Keratinocyte (primary cell): Measurements from ENCODE around the gene ERG. TPM values are rescaled to one million over a fixed set of nuclear protein-coding genes. Genes with fewer than 3 reads are reported as not detected.
A peak's percentile ranks its signal among the peaks of the same experiment; 100 is the strongest.

Experiments
- DNase-seq: peaks from one replicate; pipeline ENCODE4 v3.0.0-alpha.2; 2011; ENCODE audit warnings: low read depth, missing footprints, low spot score
- FAIRE-seq: peaks from 2 replicates; lab custom pipeline; 2011; peaks lifted over from hg19 to GRCh38; lab: Jason Lieb, UNC
- H2AFZ ChIP-seq: 2 replicates; pipeline ENCODE4 v1.6.0; 2012; ENCODE audit warnings: low read length, control low read depth, inconsistent platforms; ENCODE audit not compliant: control insufficient read depth
- H3K27ac ChIP-seq: 2 replicates; pipeline ENCODE4 v1.5.1; 2011; ENCODE audit warnings: low read length; ENCODE audit not compliant: control insufficient read depth, insufficient read depth
- H3K27me3 ChIP-seq: 3 replicates; pipeline ENCODE4 v1.6.0; 2011; ENCODE audit warnings: low read length; ENCODE audit not compliant: control insufficient read depth, insufficient read depth; ENCODE audit errors: extremely low read depth
- H3K36me3 ChIP-seq, 2 experiments: 2 replicates in 1 of 2; 3 replicates in 1 of 2; pipeline ENCODE4 v1.5.1; 2011; ENCODE audit warnings: low read length in 2 of 2, mild to moderate bottlenecking in 1 of 2; ENCODE audit not compliant: control insufficient read depth in 2 of 2, insufficient read depth in 2 of 2; ENCODE audit errors: extremely low read depth in 1 of 2
- H3K4me1 ChIP-seq: 3 replicates; pipeline ENCODE4 v1.5.1; 2011; ENCODE audit warnings: low read length; ENCODE audit not compliant: control insufficient read depth, insufficient read depth; ENCODE audit errors: extremely low read depth
- H3K4me2 ChIP-seq: 3 replicates; pipeline ENCODE4 v1.6.0; 2011; ENCODE audit warnings: low read depth, low read length; ENCODE audit not compliant: control insufficient read depth, insufficient read depth; ENCODE audit errors: extremely low read depth
- H3K4me3 ChIP-seq, 3 experiments: fragments of 200-600 bp in 1 of 3; sonication (generic) in 1 of 3; 2 replicates in 2 of 3; 3 replicates in 1 of 3; pipeline ENCODE4 v1.5.1; 2011 to 2016; ENCODE audit warnings: low read length in 3 of 3, mild to moderate bottlenecking in 3 of 3, control low read depth in 2 of 3, inconsistent platforms in 1 of 3, low read depth in 1 of 3, mixed read lengths in 1 of 3, mixed run types in 1 of 3, moderate library complexity in 1 of 3; ENCODE audit not compliant: control insufficient read depth in 2 of 3, insufficient read depth in 2 of 3; ENCODE audit errors: extremely low read depth in 1 of 3
- H3K79me2 ChIP-seq: 2 replicates; pipeline ENCODE4 v1.6.0; 2012; ENCODE audit warnings: low read length; ENCODE audit not compliant: control insufficient read depth, insufficient read depth
- H3K9ac ChIP-seq: 3 replicates; pipeline ENCODE4 v1.6.0; 2011; ENCODE audit warnings: low read length; ENCODE audit not compliant: control insufficient read depth, insufficient read depth; ENCODE audit errors: extremely low read depth
- H3K9me1 ChIP-seq: 3 replicates; pipeline ENCODE4 v1.6.0; 2011; ENCODE audit warnings: low read length; ENCODE audit not compliant: control insufficient read depth, insufficient read depth; ENCODE audit errors: extremely low read depth
- H3K9me3 ChIP-seq: 2 replicates; pipeline ENCODE4 v1.5.1; 2012; ENCODE audit warnings: low read depth, low read length; ENCODE audit not compliant: control insufficient read depth
- H4K20me1 ChIP-seq: 3 replicates; pipeline ENCODE4 v1.6.0; 2011; ENCODE audit warnings: low read length; ENCODE audit not compliant: control insufficient read depth, insufficient read depth; ENCODE audit errors: extremely low read depth
- EZH2 ChIP-seq: IDR thresholded peaks from one replicate; pipeline ENCODE4 v1.6.1; 2012; ENCODE audit warnings: inconsistent platforms, mild to moderate bottlenecking, low read length, moderate library complexity
- dilution Hi-C: fragments of 300-500 bp; cut with MboI; formaldehyde crosslinking; loops from one replicate; pipeline ENCODE4 v1.7.0; 2020; ENCODE audit warnings: low sequenced_read_pairs; ENCODE audit not compliant: extremely low pct_ligation_motif_present
- polyA plus RNA-seq, 5 experiments: library from polyadenylated mRNA; depleted of rRNA in 3 of 5; stranded (reverse) in 3 of 5; stranded (forward) in 1 of 5; unstranded in 1 of 5; fragments of >200 nt; gene quantifications; 1 replicate in 1 of 5; 2 replicates in 3 of 5; 3 replicates in 1 of 5; pipeline versions ENCODE4 v1.2.1 to v1.2.3, GENCODE V29; 2011 to 2012; ENCODE audit warnings: missing spikeins in 2 of 5, low read depth in 1 of 5, low replicate concordance in 1 of 5
- TF ChIP-seq, protein P1 (sequence below), 3 experiments: IDR thresholded peaks in 1 of 3; conservative IDR thresholded peaks in 1 of 3; optimal IDR thresholded peaks in 1 of 3; 2 replicates in 2 of 3; 3 replicates in 1 of 3; pipeline versions ENCODE3 to v1.5.1; 2011; ENCODE audit warnings: low read length in 3 of 3, mild to moderate bottlenecking in 3 of 3, moderate library complexity in 2 of 3, control low read depth in 1 of 3, inconsistent platforms in 1 of 3; ENCODE audit not compliant: insufficient read depth in 2 of 3; ENCODE audit errors: extremely low read depth in 1 of 3

The ERG gene
- polyA plus RNA-seq, 1 donor (not counting 4 experiments of a cell fraction or from before 2014, with no cell fraction given), result 0.08 TPM

DNA sequence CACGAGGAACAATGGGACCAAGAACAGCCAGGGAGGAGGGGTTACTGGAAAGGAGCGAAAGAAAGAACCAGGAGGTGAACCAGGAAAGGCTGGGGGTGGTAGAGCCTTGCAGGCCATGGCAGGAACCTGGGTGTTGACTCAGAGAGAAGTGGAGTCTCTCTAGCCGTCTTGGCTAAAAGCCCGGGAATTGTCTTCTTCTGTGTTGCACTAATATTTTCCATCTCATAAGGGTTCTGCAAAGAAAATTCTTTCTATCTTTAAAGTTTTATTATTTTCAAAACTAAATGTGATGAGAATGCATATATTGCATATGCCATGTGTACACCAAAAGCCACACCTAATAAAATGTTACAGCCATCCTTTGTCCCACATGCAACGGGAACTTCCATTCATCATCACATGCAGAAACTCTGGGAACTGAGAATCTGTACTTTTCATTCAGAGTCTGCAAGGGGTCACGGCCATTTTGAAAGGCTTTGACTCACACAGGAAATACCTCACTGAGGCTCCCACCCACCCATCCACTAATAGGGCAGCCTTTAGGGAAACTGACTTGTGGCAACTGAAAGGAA, 38.0 kb downstream of the ERG start:
- Histone ChIP-seq H3K9me1 (no peaks in the 10 kb centered on the region), H3K9ac (peak overlapping the region; percentile 43), H3K79me2 (no peaks in the 10 kb centered on the region), H3K27me3 (no peaks in the 10 kb centered on the region), H2AFZ (peak overlapping the region; percentile 72), H4K20me1 (no peaks in the 10 kb centered on the region), H3K4me3 (peak overlapping the region in 2 of 3 experiments; percentile 42 to 49), H3K27ac (peak overlapping the region; percentile 80), H3K4me2 (peak overlapping the region; percentile 83), H3K9me3 (no peaks in the 10 kb centered on the region), H3K4me1 (peaks cover 24% of the 10 kb centered on the region), H3K36me3 (no peaks in the 10 kb centered on the region)
- peak; percentile 93 for FAIRE-seq
- dilution Hi-C loops, result no loop called here
- DNase-seq, result no peak
- TF ChIP-seq, protein P1, sequence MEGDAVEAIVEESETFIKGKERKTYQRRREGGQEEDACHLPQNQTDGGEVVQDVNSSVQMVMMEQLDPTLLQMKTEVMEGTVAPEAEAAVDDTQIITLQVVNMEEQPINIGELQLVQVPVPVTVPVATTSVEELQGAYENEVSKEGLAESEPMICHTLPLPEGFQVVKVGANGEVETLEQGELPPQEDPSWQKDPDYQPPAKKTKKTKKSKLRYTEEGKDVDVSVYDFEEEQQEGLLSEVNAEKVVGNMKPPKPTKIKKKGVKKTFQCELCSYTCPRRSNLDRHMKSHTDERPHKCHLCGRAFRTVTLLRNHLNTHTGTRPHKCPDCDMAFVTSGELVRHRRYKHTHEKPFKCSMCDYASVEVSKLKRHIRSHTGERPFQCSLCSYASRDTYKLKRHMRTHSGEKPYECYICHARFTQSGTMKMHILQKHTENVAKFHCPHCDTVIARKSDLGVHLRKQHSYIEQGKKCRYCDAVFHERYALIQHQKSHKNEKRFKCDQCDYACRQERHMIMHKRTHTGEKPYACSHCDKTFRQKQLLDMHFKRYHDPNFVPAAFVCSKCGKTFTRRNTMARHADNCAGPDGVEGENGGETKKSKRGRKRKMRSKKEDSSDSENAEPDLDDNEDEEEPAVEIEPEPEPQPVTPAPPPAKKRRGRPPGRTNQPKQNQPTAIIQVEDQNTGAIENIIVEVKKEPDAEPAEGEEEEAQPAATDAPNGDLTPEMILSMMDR (optimal IDR thresholded peaks at IDR 0.05 in 1 of 3, IDR thresholded peaks at IDR 0.05 in 1 of 3, conservative IDR thresholded peaks at IDR 0.05 in 1 of 3; ENCODE audit: extremely low read depth in 1 of 3, insufficient read depth in 2 of 3, low read length in 3 of 3), result no peak
- no peak for TF ChIP-seq EZH2

DNA sequence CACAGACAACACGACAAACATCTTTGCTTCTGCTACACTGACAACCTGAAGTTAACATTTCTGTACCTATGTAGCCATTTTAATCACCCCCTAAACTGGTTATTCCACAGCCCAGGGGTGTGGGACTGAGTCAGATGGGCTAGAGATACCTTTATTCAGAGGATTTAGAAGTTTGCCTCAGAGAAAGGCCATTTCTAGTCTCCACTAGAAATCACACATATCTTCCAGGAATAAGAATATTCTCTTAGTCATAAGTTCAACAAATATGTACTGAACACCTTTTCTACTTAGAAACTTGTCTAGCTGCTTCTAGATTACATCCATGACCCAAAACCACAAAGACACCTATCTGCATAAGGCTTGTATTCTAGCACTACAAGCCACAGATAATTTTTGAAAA, 38.8 kb downstream of the ERG start:
- Histone ChIP-seq H2AFZ (peak overlapping the region; percentile 34), H3K36me3 (no peaks in the 10 kb centered on the region), H3K9me3 (no peaks in the 10 kb centered on the region), H4K20me1 (no peaks in the 10 kb centered on the region), H3K27me3 (no peaks in the 10 kb centered on the region), H3K79me2 (no peaks in the 10 kb centered on the region), H3K9ac (peak overlapping the region; percentile 43), H3K4me2 (peak overlapping the region; percentile 83), H3K4me3 (peak overlapping the region in 1 of 3 experiments; percentile 49), H3K9me1 (no peaks in the 10 kb centered on the region), H3K27ac (peak overlapping the region; percentile 80), H3K4me1 (peaks cover 24% of the 10 kb centered on the region)
- TF ChIP-seq, protein P1 (optimal IDR thresholded peaks at IDR 0.05 in 1 of 3, IDR thresholded peaks at IDR 0.05 in 1 of 3, conservative IDR thresholded peaks at IDR 0.05 in 1 of 3; ENCODE audit: extremely low read depth in 1 of 3, insufficient read depth in 2 of 3, low read length in 3 of 3), result no peak
- TF ChIP-seq EZH2, result no peak
- dilution Hi-C loops, result no loop called here
- FAIRE-seq, result peak; percentile 9
- no peak for DNase-seq
